Esophagus (tissue), 2 donors: ENCODE measurements around the gene RANBP6. TPM values are rescaled to one million over a fixed set of nuclear protein-coding genes. Genes with fewer than 3 reads are reported as not detected.

ENCODE experiments used
- H3K27ac ChIP-seq, 2 donors: one replicate each; pipeline ENCODE4 v1.5.1; 2013; ENCODE audit warnings: low read depth in 2 of 2, mild to moderate bottlenecking in 2 of 2, inconsistent platforms in 1 of 2, low read length in 1 of 2, moderate library complexity in 1 of 2
- H3K27me3 ChIP-seq, 2 donors: one replicate each; pipeline ENCODE4 v1.6.1; 2013; ENCODE audit warnings: low read length in 2 of 2, control low read depth in 1 of 2, mild to moderate bottlenecking in 1 of 2; ENCODE audit not compliant: insufficient read depth in 2 of 2, control insufficient read depth in 1 of 2
- H3K36me3 ChIP-seq, 2 donors: one replicate each; pipeline ENCODE4 v1.6.1; 2013; ENCODE audit warnings: low read length in 1 of 2; ENCODE audit not compliant: control insufficient read depth in 2 of 2, insufficient read depth in 2 of 2
- H3K4me1 ChIP-seq, 2 donors: one replicate each; pipeline ENCODE4 v1.6.1; 2013; ENCODE audit warnings: low read length in 1 of 2; ENCODE audit not compliant: control insufficient read depth in 2 of 2, insufficient read depth in 2 of 2
- H3K4me3 ChIP-seq, 2 donors: one replicate each; pipeline ENCODE4 v1.5.1; 2013; ENCODE audit warnings: low read length in 2 of 2, mild to moderate bottlenecking in 2 of 2, low read depth in 1 of 2, moderate library complexity in 1 of 2
- H3K9me3 ChIP-seq, 2 donors: one replicate each; pipeline ENCODE4 v1.6.1; 2013; ENCODE audit warnings: mild to moderate bottlenecking in 2 of 2, low read depth in 1 of 2, low read length in 1 of 2, moderate library complexity in 1 of 2; ENCODE audit not compliant: control insufficient read depth in 2 of 2, insufficient read depth in 1 of 2
- WGBS, 2 donors: extraction: QIAGEN DNeasy Blood & Tissue Kit; methylation state at CpG; one replicate each; pipeline ENCODE4 v1.1.7; 2013; 5-methylcytosine and 5-hydroxymethylcytosine counted together
- polyA plus RNA-seq, 2 donors: library from polyadenylated mRNA; stranded (reverse); fragments of 200-250 nt; gene quantifications; one replicate each; pipeline ENCODE4 v1.2.3, GENCODE V29; 2013
- donor health status: healthy with polysubstance abuse.
- donor health status: Bipolar disorder and iron deficiency.

RANBP6 gene
- polyA plus RNA-seq, 2 donors, result 4.2 to 5.2 TPM

DNA sequence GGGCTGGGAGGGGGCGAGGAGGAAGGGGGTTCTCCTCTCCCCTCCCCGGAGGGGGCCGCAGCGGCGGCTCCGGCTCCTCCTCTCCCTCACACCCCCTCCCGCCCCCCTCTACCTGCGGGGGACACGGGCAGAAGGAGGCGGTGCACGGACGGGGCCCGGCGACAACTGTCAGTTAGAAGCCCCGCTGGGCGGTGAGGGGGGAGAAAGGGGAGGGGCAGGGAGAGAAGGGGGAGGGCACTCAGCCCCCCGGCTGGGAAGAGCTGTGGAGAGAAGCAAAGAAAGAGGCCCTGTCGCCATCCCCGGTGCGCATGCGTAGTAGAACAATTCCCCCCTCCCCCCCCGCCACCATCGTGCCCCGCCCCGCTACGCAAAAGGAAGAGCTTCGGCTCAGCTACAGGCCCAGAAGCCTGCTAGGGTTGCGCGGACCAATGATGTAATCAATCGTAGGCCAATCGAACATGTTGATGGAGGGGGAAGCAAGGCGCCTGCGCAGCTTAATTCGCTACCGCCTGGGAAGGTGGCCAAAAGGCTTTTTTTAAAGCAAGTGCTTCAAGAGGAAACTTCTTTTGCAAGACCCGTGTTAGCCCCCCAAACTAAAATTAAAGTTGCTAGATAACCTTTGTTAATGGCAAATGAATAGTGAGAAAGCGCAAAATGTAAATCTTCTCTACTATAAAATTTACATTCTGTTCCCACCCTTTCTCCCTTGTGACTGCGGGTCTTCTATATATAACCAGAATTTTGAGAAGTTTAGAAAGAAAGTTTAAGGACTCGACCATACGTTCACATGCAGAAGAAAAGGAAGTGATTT, 7.0 kb downstream of the RANBP6 start:
- Histone ChIP-seq H3K27ac (peak overlapping the region; percentile 89 to 99), H3K36me3 (no peaks in the 10 kb centered on the region), H3K9me3 (no peaks in the 10 kb centered on the region), H3K4me1 (no peaks in the 10 kb centered on the region), H3K4me3 (peak overlapping the region; percentile 84 to 88), H3K27me3 (no peaks in the 10 kb centered on the region)
- WGBS, 2 donors, result 1% methylated on average over 32 to 40 of the region's 40 CpGs

DNA sequence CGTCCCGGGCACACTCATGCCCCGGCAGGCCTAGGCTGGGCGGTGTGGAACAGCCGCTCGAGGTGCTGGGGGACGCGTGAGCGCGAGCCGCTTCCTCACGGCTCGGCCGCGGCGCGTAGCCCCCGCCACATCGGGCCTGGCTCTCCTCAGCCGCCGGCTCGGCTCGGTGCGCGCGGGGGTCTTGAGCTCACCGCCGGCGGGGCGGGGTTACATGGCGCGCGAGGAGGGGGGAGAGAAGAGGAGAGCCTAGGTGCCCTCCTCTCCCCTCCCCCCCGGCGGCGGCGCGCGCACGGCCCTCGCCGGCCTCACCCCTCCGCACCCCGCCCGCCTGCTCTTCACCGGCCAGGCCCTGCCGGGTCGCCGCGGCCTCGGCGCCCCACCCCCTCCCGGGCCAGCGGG, 7.7 kb downstream of the RANBP6 start:
- H3K36me3 ChIP-seq, result no peaks in the 10 kb centered on the region

DNA sequence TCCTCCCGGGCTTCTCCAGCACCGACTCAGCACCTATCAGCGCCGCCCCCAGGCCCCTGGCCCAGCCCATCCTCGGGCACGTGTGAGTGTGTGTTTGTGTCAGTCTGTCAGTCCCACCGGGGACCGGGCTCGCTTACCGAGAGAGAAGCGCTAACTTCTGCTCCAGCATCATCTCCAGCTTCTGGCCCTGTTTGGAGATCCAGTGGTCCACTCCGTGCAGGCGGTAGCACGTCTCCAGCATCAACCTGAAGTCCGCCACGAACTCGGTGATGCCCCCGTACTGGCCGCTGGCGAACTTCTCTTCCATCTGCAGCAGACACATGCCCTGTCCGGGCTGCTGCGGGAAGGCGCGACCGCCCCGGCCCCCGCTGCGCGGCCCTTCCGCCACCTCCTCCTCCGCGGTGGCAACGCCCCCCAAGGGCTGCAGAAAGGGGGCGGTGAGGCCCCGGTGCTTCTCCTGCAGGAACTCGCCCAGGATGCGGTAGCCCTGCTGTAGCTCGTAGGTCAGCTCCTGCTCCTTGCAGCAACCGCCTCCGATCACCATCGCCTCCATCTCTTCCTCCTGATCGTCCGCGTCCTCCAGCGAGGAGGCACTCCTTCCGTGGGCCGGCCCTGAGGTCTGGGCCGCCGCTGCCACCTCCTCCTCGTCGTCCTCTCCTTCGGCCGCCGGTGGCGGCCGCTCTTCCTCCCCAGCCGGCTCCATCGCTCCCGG, 8.2 kb downstream of the RANBP6 start:
- Histone ChIP-seq H3K9me3 (no peaks in the 10 kb centered on the region), H3K27ac (peak overlapping the region; percentile 89 to 99), H3K4me1 (no peaks in the 10 kb centered on the region), H3K4me3 (peak overlapping the region; percentile 84 to 88), H3K36me3 (no peaks in the 10 kb centered on the region), H3K27me3 (no peaks in the 10 kb centered on the region)
- 1% methylated on average over 56 to 59 of the region's 59 CpGs for WGBS, 2 donors

More for the DNA sequence above, 7.7 kb downstream of the RANBP6 start:
- H3K4me3 ChIP-seq, result peak overlapping the region; percentile 84 to 88
- WGBS, 2 donors, result 1% methylated on average over 16 to 53 of the region's 54 CpGs
- H3K27ac ChIP-seq, result peak overlapping the region; percentile 89 to 99
- no peaks in the 10 kb centered on the region for H3K4me1 ChIP-seq
- no peaks in the 10 kb centered on the region for H3K9me3 ChIP-seq
- H3K27me3 ChIP-seq, result no peaks in the 10 kb centered on the region

DNA sequence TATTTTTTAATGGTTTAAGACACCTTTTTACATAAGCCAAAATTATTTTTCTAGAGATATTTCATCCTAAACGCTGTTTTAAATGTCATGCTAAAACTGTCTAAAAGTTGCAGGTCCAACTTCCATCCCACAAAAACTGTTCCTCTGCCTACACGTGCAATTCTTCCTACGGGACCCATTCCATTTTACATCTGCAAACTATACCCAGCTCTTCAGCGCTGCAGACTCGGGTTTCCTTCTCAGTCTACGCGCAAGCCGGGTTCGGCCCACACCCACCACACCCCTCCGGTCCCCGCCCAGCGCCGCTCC, 8.7 kb downstream of the RANBP6 start:
- Histone ChIP-seq H3K27me3 (no peaks in the 10 kb centered on the region), H3K4me3 (peak overlapping the region; percentile 84 to 88), H3K27ac (peak overlapping the region; percentile 89 to 99), H3K4me1 (no peaks in the 10 kb centered on the region), H3K36me3 (no peaks in the 10 kb centered on the region), H3K9me3 (no peaks in the 10 kb centered on the region)
- 0 to 1% methylated on average over 13 of the region's 13 CpGs for WGBS, 2 donors

DNA sequence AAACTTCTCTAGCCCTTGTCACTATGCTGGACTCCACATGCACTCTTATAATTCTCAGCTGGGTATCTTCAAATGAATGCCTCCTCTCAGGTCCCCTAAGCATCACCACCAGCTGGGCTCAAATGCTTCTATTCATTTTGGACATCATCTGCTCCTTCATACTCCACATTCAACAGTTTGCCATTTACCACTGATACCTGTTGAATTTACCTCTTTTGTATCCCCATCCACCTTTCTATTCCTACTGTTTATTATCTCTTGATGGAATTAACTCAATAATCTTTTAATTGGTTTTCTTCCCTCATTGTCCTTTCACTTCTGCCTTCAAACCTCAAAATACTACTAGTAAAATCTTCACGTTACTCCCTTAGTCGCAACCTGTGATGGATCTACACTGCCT, 14.5 kb downstream of the RANBP6 start:
- Histone ChIP-seq H3K4me1 (no peaks in the 10 kb centered on the region), H3K27me3 (no peaks in the 10 kb centered on the region), H3K27ac (no peak overlapping the region), H3K36me3 (no peaks in the 10 kb centered on the region), H3K9me3 (no peaks in the 10 kb centered on the region), H3K4me3 (no peak overlapping the region)
- 94 to 97% methylated on average over 2 of the region's 2 CpGs for WGBS, 2 donors

DNA sequence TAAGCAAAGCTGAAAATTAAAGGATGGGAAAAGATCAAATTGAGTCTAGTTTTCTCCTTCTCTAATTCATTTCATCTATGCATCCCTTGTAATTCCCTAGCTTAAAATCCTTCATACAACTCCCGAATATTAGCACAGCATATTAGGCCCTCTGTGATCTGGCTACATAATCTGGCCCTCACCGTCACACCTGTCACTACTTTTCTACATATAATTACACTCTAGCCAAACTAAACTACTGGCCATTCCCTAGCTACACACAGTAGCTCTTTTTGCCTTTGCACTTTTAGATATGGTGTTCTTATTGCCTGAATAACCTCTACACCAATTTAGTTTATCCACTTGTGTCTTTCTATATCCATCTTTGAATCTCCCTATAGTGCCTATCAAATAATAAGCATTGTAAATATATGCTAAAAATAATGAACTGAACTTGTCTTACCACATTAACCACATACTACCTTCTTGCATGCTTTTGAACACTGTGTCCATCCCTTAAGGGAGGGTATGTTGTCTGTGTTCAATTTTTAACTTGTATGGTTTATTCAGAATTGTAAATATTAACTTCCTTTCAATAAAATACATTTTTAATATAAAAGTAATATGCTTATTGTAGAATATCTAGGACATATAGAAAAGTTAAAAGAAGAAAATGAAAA, 15.9 kb downstream of the RANBP6 start:
- Histone ChIP-seq H3K4me1 (no peaks in the 10 kb centered on the region), H3K27ac (no peak overlapping the region), H3K27me3 (no peaks in the 10 kb centered on the region), H3K36me3 (no peaks in the 10 kb centered on the region), H3K4me3 (no peak overlapping the region), H3K9me3 (no peaks in the 10 kb centered on the region)
- 89 to 93% methylated on average over 2 of the region's 2 CpGs for WGBS, 2 donors

DNA sequence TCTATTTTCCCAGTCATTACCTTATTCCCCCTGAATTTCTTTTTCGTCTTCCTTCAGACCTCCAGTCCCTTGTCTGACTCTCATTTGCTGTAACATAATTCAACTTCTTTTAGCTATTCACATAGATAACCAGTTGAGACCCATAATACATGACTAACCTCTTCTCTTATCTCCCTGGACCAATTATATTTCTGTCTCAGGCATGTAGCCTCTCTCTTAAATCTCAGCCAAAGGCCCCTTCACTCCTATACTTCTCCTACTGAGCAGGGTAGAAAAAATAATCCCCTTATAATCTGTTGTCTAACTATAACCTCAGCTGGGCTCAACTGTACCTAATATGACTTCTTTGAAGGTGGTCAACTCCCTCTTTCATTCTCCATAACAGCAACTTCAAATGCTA, 20.9 kb downstream of the RANBP6 start:
- Histone ChIP-seq H3K4me1 (no peaks in the 10 kb centered on the region), H3K27me3 (no peaks in the 10 kb centered on the region), H3K36me3 (no peaks in the 10 kb centered on the region), H3K9me3 (no peaks in the 10 kb centered on the region), H3K27ac (no peak overlapping the region), H3K4me3 (no peak overlapping the region)
- WGBS, 2 donors, result 94 to 95% methylated on average over 1 of the region's 1 CpG

DNA sequence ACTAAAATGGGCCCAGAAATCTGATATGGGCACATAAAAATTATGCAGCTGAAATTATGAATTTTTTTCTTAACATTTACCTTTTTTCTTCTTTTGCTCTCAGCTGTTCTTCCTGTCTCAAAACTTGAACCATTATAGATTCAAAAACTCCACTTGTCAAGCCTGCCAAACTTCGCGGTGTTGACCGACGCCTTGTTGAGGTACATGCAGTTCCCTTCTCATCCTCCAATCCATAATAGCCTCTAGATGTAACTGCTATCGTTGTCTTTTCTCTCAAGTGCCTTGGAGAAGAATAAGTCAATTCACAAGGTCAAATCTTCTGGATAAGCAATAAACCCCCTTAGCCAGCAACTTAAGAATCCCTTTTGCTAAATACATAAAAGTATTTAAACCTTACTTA, 27.2 kb downstream of the RANBP6 start:
- Histone ChIP-seq H3K4me1 (no peaks in the 10 kb centered on the region), H3K36me3 (no peaks in the 10 kb centered on the region), H3K27ac (no peak overlapping the region), H3K9me3 (no peaks in the 10 kb centered on the region), H3K27me3 (no peaks in the 10 kb centered on the region), H3K4me3 (no peak overlapping the region)
- WGBS, 2 donors, result 92 to 94% methylated on average over 5 of the region's 5 CpGs

DNA sequence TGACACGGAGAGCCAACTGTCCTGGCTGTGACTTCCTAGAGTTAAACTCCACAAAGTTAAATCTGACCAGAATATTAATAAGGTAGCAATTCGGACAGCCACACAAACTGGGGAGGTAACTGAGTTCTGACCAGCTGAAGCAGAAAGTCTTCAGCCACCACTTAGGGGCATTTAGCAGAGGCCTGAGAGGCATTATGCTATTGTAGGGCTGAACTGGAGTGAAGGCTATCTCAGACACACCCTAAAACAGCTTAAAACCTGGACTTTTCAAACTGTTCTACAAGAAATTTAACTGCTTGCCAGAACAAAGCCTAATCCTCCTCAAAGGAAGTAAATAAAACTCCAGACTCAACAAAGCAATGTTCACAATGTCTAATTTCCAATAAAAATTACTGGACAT, 32.4 kb downstream of the RANBP6 start:
- WGBS, 2 donors, result 89 to 91% methylated on average over 2 of the region's 2 CpGs
- H3K27ac ChIP-seq, result no peak overlapping the region
- H3K4me1 ChIP-seq, result no peaks in the 10 kb centered on the region
- H3K36me3 ChIP-seq, result peaks cover 0 to 3% of the 10 kb centered on the region in 2 donors
- no peaks in the 10 kb centered on the region for H3K9me3 ChIP-seq
- no peak overlapping the region for H3K4me3 ChIP-seq
- no peaks in the 10 kb centered on the region for H3K27me3 ChIP-seq
